Colon (tissue), 2 donors: ENCODE measurements around the gene TASL.
"Not testable (repeated sequence)": the region's sequence is repeated elsewhere in the genome, so short reads cannot be mapped to it uniquely, and the experiment has no call there.

ENCODE experiments used
- FAIRE-seq: peaks from 2 replicates; lab custom pipeline; 2012; peaks lifted over from hg19 to GRCh38; lab: Jason Lieb, UNC
- donor health status: control.
- donor health status: control.

TASL gene

GRCh38 chrX:30577362-30577991 is at the start of gene TASL:
TASL (minus strand) TSS chrX:30577766; CDS start chrX:30560355, 17,411 bp downstream.
- FAIRE-seq, result no peak

- no peak for FAIRE-seq
Measured at GRCh38 chrX:30626402-30626801, 48.8 kb upstream of the TASL start.

GRCh38 chrX:30622361-30622760 is 44.8 kb upstream of the TASL start:
- no peak for FAIRE-seq

- FAIRE-seq, result no peak
Measured at GRCh38 chrX:30620980-30621618, 43.5 kb upstream of the TASL start.

GRCh38 chrX:30620125-30620524 is 42.6 kb upstream of the TASL start:
- no peak for FAIRE-seq

- FAIRE-seq, result peak; percentile 92
Measured at GRCh38 chrX:30618160-30618765, 40.7 kb upstream of the TASL start.

- no peak for FAIRE-seq
Measured at GRCh38 chrX:30615229-30615628, 37.7 kb upstream of the TASL start.

GRCh38 chrX:30613721-30614120 is 36.2 kb upstream of the TASL start:
- no peak for FAIRE-seq

- peak; percentile 86 for FAIRE-seq
Measured at GRCh38 chrX:30612250-30612655, 34.7 kb upstream of the TASL start.

- FAIRE-seq, result peak; percentile 21
Measured at GRCh38 chrX:30610026-30610425, 32.5 kb upstream of the TASL start.

GRCh38 chrX:30607155-30607554 is 29.6 kb upstream of the TASL start:
- FAIRE-seq, result no peak

GRCh38 chrX:30600269-30601176 is 23.0 kb upstream of the TASL start:
- FAIRE-seq, result not testable (repeated sequence)

- FAIRE-seq, result no peak
Measured at GRCh38 chrX:30597216-30598012, 19.8 kb upstream of the TASL start.

GRCh38 chrX:30593440-30594200 is 16.1 kb upstream of the TASL start:
- FAIRE-seq, result no peak

GRCh38 chrX:30592831-30593230 is 15.3 kb upstream of the TASL start:
- peak; percentile 36 for FAIRE-seq

- FAIRE-seq, result peak; percentile 14
Measured at GRCh38 chrX:30590368-30590767, 12.8 kb upstream of the TASL start.

- no peak for FAIRE-seq
Measured at GRCh38 chrX:30589146-30589888, 11.8 kb upstream of the TASL start.

- no peak for FAIRE-seq
Measured at GRCh38 chrX:30586516-30586915, 8.9 kb upstream of the TASL start.

GRCh38 chrX:30582664-30583063 is 5.1 kb upstream of the TASL start:
- FAIRE-seq, result no peak

- FAIRE-seq, result no peak
Measured at GRCh38 chrX:30580641-30581040, 3.1 kb upstream of the TASL start.
